GM12878 (cell line): ENCODE data around the gene CD164.

ENCODE experiments used
- CEBPB ChIP-seq, 2 experiments: fragments of 150-350 bp in 1 of 2; IDR thresholded peaks; 2 replicates each; pipeline ENCODE4 v1.6.1; 2012 to 2014; ENCODE audit warnings: low read depth in 2 of 2, low read length in 2 of 2, borderline replicate concordance in 1 of 2, inconsistent platforms in 1 of 2
- JUND ChIP-seq: IDR thresholded peaks from 2 replicates; pipeline ENCODE4 v1.6.1; 2012; ENCODE audit warnings: low read depth, mild to moderate bottlenecking, low read length, improper control_type of control experiment, moderate library complexity
- SREBF2 ChIP-seq: IDR thresholded peaks from 2 replicates; pipeline ENCODE4 v1.6.1; 2012; ENCODE audit warnings: mild to moderate bottlenecking, low read length
- ZBED1 ChIP-seq: IDR thresholded peaks from 2 replicates; pipeline ENCODE4 v1.6.1; 2016; ENCODE audit warnings: borderline replicate concordance
- ZZZ3 ChIP-seq: IDR thresholded peaks from 2 replicates; pipeline ENCODE4 v1.6.1; 2011; ENCODE audit warnings: low read depth; ENCODE audit not compliant: control insufficient read depth, insufficient read length

GRCh38 chr6:109343518-109343917 is 38.7 kb downstream of the CD164 start:
- TF ChIP-seq SREBF2: no peak
- TF ChIP-seq JUND: no peak
- TF ChIP-seq CEBPB (IDR thresholded peaks at IDR 0.05; ENCODE audit: borderline replicate concordance in 1 of 2, low read depth in 2 of 2, low read length in 2 of 2): no peak
- TF ChIP-seq ZZZ3: no peak
- TF ChIP-seq ZBED1: no peak
